PC-9 (cell line): ENCODE results near the gene TOPAZ1.

ENCODE experiments used
- CTCF ChIP-seq: fragments of 200-600 bp; sonication (generic); conservative IDR thresholded peaks from 2 replicates; pipeline ENCODE4 v1.6.1; 2017; ENCODE audit warnings: mixed run types, antibody characterized with exemption, mild to moderate bottlenecking, moderate library complexity
- EZH2 ChIP-seq: fragments of 200-600 bp; sonication (generic); IDR thresholded peaks from 2 replicates; pipeline ENCODE4 v1.8.0; 2017; ENCODE audit warnings: antibody characterized with exemption, low read depth

DNA sequence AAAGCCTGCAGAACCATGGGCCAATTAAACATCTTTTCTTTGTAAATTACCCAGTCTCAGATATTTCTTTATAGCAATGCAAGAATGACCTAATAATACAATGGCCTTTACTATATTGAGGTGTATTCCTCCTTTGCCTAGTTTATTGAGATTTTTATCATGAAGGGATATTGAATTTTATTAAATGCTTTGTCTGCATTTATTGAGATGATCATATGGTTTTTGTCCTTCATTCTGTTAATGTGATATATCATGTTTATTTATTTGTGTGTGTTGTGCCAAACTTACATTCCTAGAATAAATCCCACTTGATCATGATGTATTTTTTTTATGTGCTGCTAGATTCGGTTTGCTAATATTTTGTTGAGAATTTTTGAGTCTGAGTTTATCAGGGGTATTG is 36.2 kb downstream of the TOPAZ1 start:
- TF ChIP-seq CTCF: no peak
- no peak for TF ChIP-seq EZH2
